PFSK-1 (cell line): ENCODE results near the gene MDN1.

Source experiments
- FOXP2 ChIP-seq: optimal IDR thresholded peaks from 2 replicates; pipeline ENCODE3; 2011; ENCODE audit warnings: borderline replicate concordance, control low read depth, inconsistent platforms; ENCODE audit not compliant: insufficient read depth; ENCODE audit errors: extremely low read length, extremely low read depth
- POLR2AphosphoS5 ChIP-seq: IDR thresholded peaks from 2 replicates; pipeline ENCODE4 v1.6.1; 2012; ENCODE audit warnings: low read depth, mild to moderate bottlenecking, control low read depth, low read length, moderate library complexity
- SIN3A ChIP-seq: IDR thresholded peaks from 2 replicates; pipeline ENCODE4 v1.6.1; 2012; ENCODE audit warnings: mild to moderate bottlenecking, low read length, moderate library complexity, borderline replicate concordance; ENCODE audit not compliant: insufficient read depth
- TAF1 ChIP-seq: IDR thresholded peaks from 2 replicates; pipeline ENCODE4 v1.6.1; 2012; ENCODE audit warnings: low read length, control low read depth, borderline replicate concordance; ENCODE audit not compliant: insufficient read depth
- TF ChIP-seq, protein P1 (sequence below), 2 experiments: IDR thresholded peaks; 2 replicates each; pipeline versions ENCODE4 v1.6.1 to v1.8.0; 2011 to 2012; ENCODE audit warnings: low read depth in 2 of 2, low read length in 2 of 2, control low read depth in 1 of 2, inconsistent platforms in 1 of 2, mild to moderate bottlenecking in 1 of 2, moderate library complexity in 1 of 2; ENCODE audit not compliant: insufficient read depth in 1 of 2

MDN1 gene

DNA sequence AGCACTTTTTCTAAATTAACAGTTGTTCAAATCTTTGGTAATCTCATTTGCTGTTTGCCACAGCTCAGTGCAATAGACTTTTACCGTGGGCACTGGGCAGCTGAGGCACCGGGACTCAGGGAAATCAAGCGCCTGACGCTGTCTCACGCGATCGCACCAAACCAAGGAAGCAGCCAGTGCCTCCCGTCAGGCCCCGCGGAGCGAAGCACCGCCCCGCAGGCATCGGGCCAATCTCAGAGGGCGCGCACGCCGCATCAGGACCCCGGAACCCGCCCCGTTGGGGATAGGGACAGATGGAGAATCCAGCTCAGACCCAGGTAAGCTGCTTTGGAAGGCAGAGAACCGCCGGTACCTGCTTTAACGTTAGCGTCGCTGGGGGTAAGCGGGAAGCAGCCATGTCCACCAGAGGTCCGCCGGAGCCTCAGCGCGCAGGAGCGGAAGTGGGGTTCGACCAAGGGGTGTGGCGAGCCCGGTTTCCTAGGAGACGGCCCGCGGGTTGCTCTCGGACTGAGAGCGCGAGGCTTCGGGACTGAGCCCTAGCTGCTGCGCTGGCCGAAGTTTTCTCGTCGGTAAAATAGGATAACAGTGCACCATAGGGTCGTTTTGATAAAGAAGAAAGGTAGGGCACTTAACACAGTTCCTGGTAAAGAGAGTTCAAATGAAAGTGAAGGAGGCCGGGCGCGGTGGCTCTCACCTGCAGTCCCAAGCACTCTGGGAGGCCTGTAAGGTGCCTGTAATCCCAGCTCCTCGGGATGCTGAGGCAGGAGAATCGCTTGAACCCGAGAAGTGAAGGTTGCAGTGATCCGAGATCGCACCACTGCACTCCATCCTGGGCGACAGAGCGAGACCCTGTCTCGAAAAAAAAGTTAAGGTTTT lies 181.0 kb downstream of the MDN1 start, which contains the start of gene LYRM2:
Gene LYRM2, minus strand, starts transcription at position 428 of the 876 bp plus-strand sequence. Its CDS starts 31 bp downstream, at position 397.
- TF ChIP-seq POLR2AphosphoS5, result peak; percentile 97
- TF ChIP-seq TAF1, result peak; percentile 29; the same call in 1 of the 2 replicates
- TF ChIP-seq SIN3A, result peak; percentile 69; the same call in 1 of the 2 replicates
- TF ChIP-seq FOXP2, result no peak
- TF ChIP-seq, protein P1, sequence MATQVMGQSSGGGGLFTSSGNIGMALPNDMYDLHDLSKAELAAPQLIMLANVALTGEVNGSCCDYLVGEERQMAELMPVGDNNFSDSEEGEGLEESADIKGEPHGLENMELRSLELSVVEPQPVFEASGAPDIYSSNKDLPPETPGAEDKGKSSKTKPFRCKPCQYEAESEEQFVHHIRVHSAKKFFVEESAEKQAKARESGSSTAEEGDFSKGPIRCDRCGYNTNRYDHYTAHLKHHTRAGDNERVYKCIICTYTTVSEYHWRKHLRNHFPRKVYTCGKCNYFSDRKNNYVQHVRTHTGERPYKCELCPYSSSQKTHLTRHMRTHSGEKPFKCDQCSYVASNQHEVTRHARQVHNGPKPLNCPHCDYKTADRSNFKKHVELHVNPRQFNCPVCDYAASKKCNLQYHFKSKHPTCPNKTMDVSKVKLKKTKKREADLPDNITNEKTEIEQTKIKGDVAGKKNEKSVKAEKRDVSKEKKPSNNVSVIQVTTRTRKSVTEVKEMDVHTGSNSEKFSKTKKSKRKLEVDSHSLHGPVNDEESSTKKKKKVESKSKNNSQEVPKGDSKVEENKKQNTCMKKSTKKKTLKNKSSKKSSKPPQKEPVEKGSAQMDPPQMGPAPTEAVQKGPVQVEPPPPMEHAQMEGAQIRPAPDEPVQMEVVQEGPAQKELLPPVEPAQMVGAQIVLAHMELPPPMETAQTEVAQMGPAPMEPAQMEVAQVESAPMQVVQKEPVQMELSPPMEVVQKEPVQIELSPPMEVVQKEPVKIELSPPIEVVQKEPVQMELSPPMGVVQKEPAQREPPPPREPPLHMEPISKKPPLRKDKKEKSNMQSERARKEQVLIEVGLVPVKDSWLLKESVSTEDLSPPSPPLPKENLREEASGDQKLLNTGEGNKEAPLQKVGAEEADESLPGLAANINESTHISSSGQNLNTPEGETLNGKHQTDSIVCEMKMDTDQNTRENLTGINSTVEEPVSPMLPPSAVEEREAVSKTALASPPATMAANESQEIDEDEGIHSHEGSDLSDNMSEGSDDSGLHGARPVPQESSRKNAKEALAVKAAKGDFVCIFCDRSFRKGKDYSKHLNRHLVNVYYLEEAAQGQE (IDR thresholded peaks at IDR 0.05; ENCODE audit: insufficient read depth in 1 of 2, low read depth in 2 of 2, low read length in 2 of 2), result no peak

DNA sequence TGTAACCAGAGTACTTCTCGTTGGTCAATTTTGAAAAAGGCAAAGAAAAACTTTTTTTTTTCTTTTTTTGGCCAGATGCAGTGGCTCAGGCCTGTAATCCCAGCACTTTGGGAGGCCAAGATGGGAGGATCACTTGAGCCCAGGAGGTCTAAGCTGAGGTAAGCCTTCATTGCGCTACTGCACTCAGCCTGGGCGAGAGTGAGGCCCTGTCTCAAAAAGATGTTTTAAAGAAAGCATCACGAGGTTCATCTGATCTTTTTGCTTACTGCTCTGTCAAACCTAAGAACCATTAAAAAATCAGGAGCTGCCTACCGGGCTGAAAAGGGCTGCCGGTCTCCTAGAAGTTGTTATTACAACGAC lies 181.7 kb downstream of the MDN1 start:
- TF ChIP-seq FOXP2 (no peak), SIN3A (no peak), POLR2AphosphoS5 (no peak), TAF1 (no peak)
- TF ChIP-seq, protein P1 (IDR thresholded peaks at IDR 0.05; ENCODE audit: insufficient read depth in 1 of 2, low read depth in 2 of 2, low read length in 2 of 2), result no peak

DNA sequence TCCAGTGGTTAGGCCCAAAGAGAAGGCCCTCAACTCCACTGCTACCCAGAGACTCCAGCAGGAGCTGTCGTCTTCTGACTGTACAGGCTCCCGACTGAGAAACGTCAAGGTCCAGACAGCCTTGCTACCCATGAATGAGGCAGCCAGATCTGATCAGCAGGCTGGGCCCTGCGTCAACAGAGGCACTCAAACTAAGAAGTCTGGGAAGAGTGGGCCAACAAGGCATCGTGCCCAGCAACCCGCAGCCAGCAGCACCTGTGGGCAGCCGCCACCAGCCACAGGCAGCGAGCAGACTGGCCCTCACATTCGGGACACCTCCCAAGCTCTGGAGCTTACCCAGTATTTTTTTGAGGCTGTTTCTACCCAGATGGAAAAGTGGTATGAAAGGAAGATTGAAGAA lies 189.1 kb downstream of the MDN1 start:
- TF ChIP-seq SIN3A, result no peak
- TF ChIP-seq, protein P1 (IDR thresholded peaks at IDR 0.05; ENCODE audit: insufficient read depth in 1 of 2, low read depth in 2 of 2, low read length in 2 of 2), result no peak
- no peak for TF ChIP-seq FOXP2
- TF ChIP-seq TAF1, result no peak
- no peak for TF ChIP-seq POLR2AphosphoS5

DNA sequence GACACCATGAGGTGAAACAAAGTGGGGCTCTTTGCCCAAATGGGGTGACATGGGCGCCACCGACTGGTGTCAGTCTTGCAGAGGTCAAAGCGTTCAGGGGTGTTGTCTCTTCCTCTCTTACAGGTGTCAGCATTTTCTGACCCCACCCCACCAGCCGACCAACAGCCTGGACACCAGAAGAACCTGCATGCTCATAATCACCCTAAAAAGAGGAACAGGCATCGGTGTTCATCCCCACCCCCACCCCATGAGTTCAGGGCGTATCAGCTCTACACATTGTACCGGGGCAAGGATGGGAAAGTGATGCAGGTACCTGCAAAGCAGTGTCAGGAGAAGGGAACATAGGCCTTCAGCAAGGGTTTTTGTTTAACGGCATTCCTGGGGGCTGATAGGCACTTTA lies 195.8 kb downstream of the MDN1 start:
- TF ChIP-seq SIN3A (no peak), POLR2AphosphoS5 (no peak), FOXP2 (no peak), TAF1 (no peak)
- TF ChIP-seq, protein P1 (IDR thresholded peaks at IDR 0.05; ENCODE audit: insufficient read depth in 1 of 2, low read depth in 2 of 2, low read length in 2 of 2), result no peak
